A673 (cell line): Measurements from ENCODE around the gene DYNLT2B.

Experiments used
- CTCF ChIP-seq: fragments of 300-800, 200-600 bp; sonication (generic); conservative IDR thresholded peaks from 2 replicates; pipeline ENCODE4 v1.5.1; 2017; ENCODE audit warnings: low read depth, mild to moderate bottlenecking, antibody characterized with exemption, low read length, moderate library complexity, mixed read lengths
- EZH2 ChIP-seq: fragments of 200-600 bp; sonication (generic); IDR thresholded peaks from 2 replicates; pipeline ENCODE4 v1.6.1; 2017; ENCODE audit warnings: borderline replicate concordance, low read depth, mild to moderate bottlenecking, mixed read lengths, antibody characterized with exemption, low read length; ENCODE audit not compliant: poor library complexity, severe bottlenecking

- TF ChIP-seq CTCF, result no peak
- no peak for TF ChIP-seq EZH2
Observed at GRCh38 chr3:196339493-196340254, 21.6 kb upstream of the DYNLT2B start.
